Inferior parietal cortex (tissue), 1 donor: ENCODE data around the gene HPS1.

ENCODE experiments used
- DNase-seq: peaks from one replicate; pipeline ENCODE4 v3.0.0-alpha.2; 2016; ENCODE audit errors: extremely low spot score

The HPS1 gene

GRCh38 chr10:98463976-98464754, 17.4 kb upstream of the HPS1 start:
- no peak for DNase-seq

- no peak for DNase-seq
Measured at GRCh38 chr10:98463016-98463415, 16.3 kb upstream of the HPS1 start.

GRCh38 chr10:98461500-98461842, 14.7 kb upstream of the HPS1 start:
- no peak for DNase-seq

GRCh38 chr10:98460837-98461499, 14.2 kb upstream of the HPS1 start:
- DNase-seq, result peak; percentile 19

GRCh38 chr10:98458809-98459784, 12.4 kb upstream of the HPS1 start:
- DNase-seq, result no peak

- DNase-seq, result no peak
Measured at GRCh38 chr10:98457721-98458120, 11.0 kb upstream of the HPS1 start.

- DNase-seq, result no peak
Measured at GRCh38 chr10:98456686-98457482, 10.1 kb upstream of the HPS1 start.

- DNase-seq, result no peak
Measured at GRCh38 chr10:98456043-98456570, 9.4 kb upstream of the HPS1 start.

- DNase-seq, result no peak
Measured at GRCh38 chr10:98453729-98454128, 7.0 kb upstream of the HPS1 start.

GRCh38 chr10:98450618-98451017, 3.9 kb upstream of the HPS1 start:
- no peak for DNase-seq

- no peak for DNase-seq
Measured at GRCh38 chr10:98449287-98449686, 2.6 kb upstream of the HPS1 start.

- DNase-seq, result no peak
Measured at GRCh38 chr10:98446151-98446660, 529 bp downstream of the HPS1 start.

- no peak for DNase-seq
Measured at GRCh38 chr10:98445200-98445812, 1.4 kb downstream of the HPS1 start.

- DNase-seq, result no peak
Measured at GRCh38 chr10:98444314-98445006, 2.3 kb downstream of the HPS1 start.

GRCh38 chr10:98438715-98439114, 8.0 kb downstream of the HPS1 start:
- DNase-seq, result no peak

GRCh38 chr10:98436704-98437103, 10.0 kb downstream of the HPS1 start:
- DNase-seq, result no peak

GRCh38 chr10:98435178-98435577, 11.6 kb downstream of the HPS1 start:
- DNase-seq, result no peak

GRCh38 chr10:98433881-98434732, 12.6 kb downstream of the HPS1 start:
- no peak for DNase-seq

- DNase-seq, result no peak
Measured at GRCh38 chr10:98433371-98433770, 13.4 kb downstream of the HPS1 start.
